ENCODE measurements around the gene MTCH2.
"Not testable (repeated sequence)": the region's sequence is repeated elsewhere in the genome, so short reads cannot be mapped to it uniquely, and the experiment has no call there.

MTCH2 gene

GRCh38 chr11:47642099-47642855 is at the start of gene MTCH2:
Gene MTCH2 (minus strand): TSS chr11:47642559. CDS start chr11:47642465, 94 bp downstream.
- Histone ChIP-seq H3K4me3 (peak within 1 kb of the TSS; percentile 88), H3K27ac (peak within 1 kb of the TSS; percentile 97 to 99)
- peak; percentile 98 for DNase-seq (ENCODE audit: low spot score)
- no peak for TF ChIP-seq CTCF (IDR thresholded peaks at IDR 0.05)

GRCh38 chr11:47691979-47692378 is 49.6 kb upstream of the MTCH2 start:
- DNase-seq (ENCODE audit: low spot score) = no peak
- no peak for TF ChIP-seq CTCF (IDR thresholded peaks at IDR 0.05)
- no peak overlapping the region for H3K27ac ChIP-seq

GRCh38 chr11:47689480-47689879 is 47.1 kb upstream of the MTCH2 start:
- Histone ChIP-seq H3K27ac (no peak overlapping the region), H3K4me3 (no peak overlapping the region)
- DNase-seq (ENCODE audit: low spot score) = no peak
- no peak for TF ChIP-seq CTCF (IDR thresholded peaks at IDR 0.05)

More at GRCh38 chr11:47691979-47692378, 49.6 kb upstream of the MTCH2 start:
- H3K4me3 ChIP-seq = no peak overlapping the region

GRCh38 chr11:47688991-47689390 is 46.6 kb upstream of the MTCH2 start:
- no peak for TF ChIP-seq CTCF (IDR thresholded peaks at IDR 0.05)
- Histone ChIP-seq H3K4me3 (no peak overlapping the region), H3K27ac (no peak overlapping the region)
- DNase-seq (ENCODE audit: low spot score) = no peak

GRCh38 chr11:47688111-47688510 is 45.8 kb upstream of the MTCH2 start:
- Histone ChIP-seq H3K4me3 (no peak overlapping the region), H3K27ac (no peak overlapping the region)
- no peak for TF ChIP-seq CTCF (IDR thresholded peaks at IDR 0.05)
- no peak for DNase-seq (ENCODE audit: low spot score)

- H3K27ac ChIP-seq; DNase-seq (ENCODE audit: low spot score); H3K4me3 ChIP-seq: not testable (repeated sequence)
These were observed 44.3 kb upstream of the MTCH2 start for GRCh38 chr11:47686704-47687103.

GRCh38 chr11:47686151-47686550 is 43.8 kb upstream of the MTCH2 start:
- DNase-seq (ENCODE audit: low spot score) = no peak
- no peak overlapping the region for H3K27ac ChIP-seq
- no peak overlapping the region for H3K4me3 ChIP-seq
- no peak for TF ChIP-seq CTCF (IDR thresholded peaks at IDR 0.05)
